ENCODE measurements around the gene PBXIP1. TPM values are rescaled to one million over a fixed set of nuclear protein-coding genes. Genes with fewer than 3 reads are reported as not detected.
"Not testable (repeated sequence)": the region's sequence is repeated elsewhere in the genome, so short reads cannot be mapped to it uniquely, and the experiment has no call there.

PBXIP1 gene
- total RNA-seq, 3 donors from 2014 or later = 35.6 to 146 (median 49.4) TPM

- H3K9me3 ChIP-seq = no peaks in the 10 kb centered on the region
- no peak overlapping the region for H3K4me3 ChIP-seq
- no peaks in the 10 kb centered on the region for H3K36me3 ChIP-seq (ENCODE audit: low read depth)
- no peaks in the 10 kb centered on the region for H3K4me1 ChIP-seq (ENCODE audit: low read depth)
- intact Hi-C loops (cut with DNase I, micrococcal nuclease) = no loop called here
- ATAC-seq (no peak), DNase-seq (no peak)
- TF ChIP-seq CTCF (IDR thresholded peaks at IDR 0.05) = no peak
Observed at GRCh38 chr1:154913273-154913672, 42.6 kb downstream of the PBXIP1 start.

- H3K36me3 ChIP-seq (ENCODE audit: low read depth) = no peaks in the 10 kb centered on the region
- no peak for DNase-seq
- ATAC-seq = no peak
- intact Hi-C loops (cut with DNase I, micrococcal nuclease) = no loop called here
- no peak overlapping the region for H3K4me3 ChIP-seq
- H3K9me3 ChIP-seq = no peaks in the 10 kb centered on the region
- no peak for TF ChIP-seq CTCF (IDR thresholded peaks at IDR 0.05)
- no peaks in the 10 kb centered on the region for H3K4me1 ChIP-seq (ENCODE audit: low read depth)
Observed at GRCh38 chr1:154912755-154913154, 43.1 kb downstream of the PBXIP1 start.

- TF ChIP-seq CTCF (IDR thresholded peaks at IDR 0.05) = no peak
- H3K36me3 ChIP-seq (ENCODE audit: low read depth) = no peaks in the 10 kb centered on the region
- intact Hi-C loops (cut with DNase I, micrococcal nuclease) = no loop called here
- DNase-seq = no peak
- H3K4me3 ChIP-seq = no peak overlapping the region
- no peak for ATAC-seq
- H3K4me1 ChIP-seq (ENCODE audit: low read depth) = no peaks in the 10 kb centered on the region
- no peaks in the 10 kb centered on the region for H3K9me3 ChIP-seq
Observed at GRCh38 chr1:154911691-154912550, 44.0 kb downstream of the PBXIP1 start.

GRCh38 chr1:154910851-154911250 is 45.0 kb downstream of the PBXIP1 start:
- Histone ChIP-seq H3K4me3 (no peak overlapping the region), H3K9me3 (no peaks in the 10 kb centered on the region), H3K36me3 (ENCODE audit: low read depth) (no peaks in the 10 kb centered on the region), H3K4me1 (ENCODE audit: low read depth) (no peaks in the 10 kb centered on the region)
- ATAC-seq = no peak
- intact Hi-C loops (cut with DNase I, micrococcal nuclease) = no loop called here
- TF ChIP-seq CTCF (IDR thresholded peaks at IDR 0.05) = no peak
- DNase-seq = no peak

GRCh38 chr1:154908937-154909336 is 47.0 kb downstream of the PBXIP1 start:
- H3K36me3 ChIP-seq (ENCODE audit: low read depth) = no peaks in the 10 kb centered on the region
- no peaks in the 10 kb centered on the region for H3K4me1 ChIP-seq (ENCODE audit: low read depth)
- intact Hi-C loops (cut with DNase I, micrococcal nuclease) = no loop called here
- no peak for DNase-seq
- no peaks in the 10 kb centered on the region for H3K9me3 ChIP-seq
- no peak for TF ChIP-seq CTCF (IDR thresholded peaks at IDR 0.05)
- no peak overlapping the region for H3K4me3 ChIP-seq
- no peak for ATAC-seq

GRCh38 chr1:154908129-154908528 is 47.8 kb downstream of the PBXIP1 start:
- H3K36me3 ChIP-seq (ENCODE audit: low read depth); ATAC-seq; H3K4me1 ChIP-seq (ENCODE audit: low read depth); H3K9me3 ChIP-seq; H3K4me3 ChIP-seq; DNase-seq; intact Hi-C loops (cut with DNase I, micrococcal nuclease): not testable (repeated sequence)
